ENCODE data around the gene FNDC3B.
"Not testable (repeated sequence)": the region's sequence is repeated elsewhere in the genome, so short reads cannot be mapped to it uniquely, and the experiment has no call there.

Gene FNDC3B

GRCh38 chr3:172225215-172225707, 185.9 kb downstream of the FNDC3B start:
- Mint-ChIP-seq H3K4me3 (no peak overlapping the region), H3K27ac (no peak overlapping the region), H3K27me3 (no peaks in the 10 kb centered on the region), H3K36me3 (peaks cover 32% of the 10 kb centered on the region), H3K9me3 (ENCODE audit: low read depth) (no peaks in the 10 kb centered on the region), H3K4me1 (ENCODE audit: low read depth) (peaks cover under 1% of the 10 kb centered on the region)

DNA sequence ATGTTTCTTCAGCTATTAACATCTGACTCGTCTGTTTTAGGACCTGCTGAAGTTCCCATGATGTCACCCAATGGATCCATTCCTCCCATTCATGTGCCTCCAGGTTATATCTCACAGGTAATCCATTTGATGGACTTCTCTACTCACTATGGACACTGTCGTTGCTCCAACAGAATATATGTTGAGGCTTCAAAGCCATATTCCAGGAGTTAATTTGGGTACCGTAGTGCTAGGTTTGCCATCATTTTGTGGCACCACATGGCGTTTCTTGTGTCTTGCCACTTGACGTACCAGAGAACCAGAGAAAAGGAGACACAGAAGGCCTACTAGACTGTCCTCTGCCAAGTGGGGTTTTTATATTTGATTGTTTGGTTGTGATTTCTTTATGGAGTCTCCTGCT, 187.5 kb downstream of the FNDC3B start:
- Mint-ChIP-seq H3K9me3 (ENCODE audit: low read depth) (no peaks in the 10 kb centered on the region), H3K27me3 (no peaks in the 10 kb centered on the region), H3K4me3 (no peak overlapping the region), H3K36me3 (peaks cover 41% of the 10 kb centered on the region), H3K27ac (no peak overlapping the region), H3K4me1 (ENCODE audit: low read depth) (no peaks in the 10 kb centered on the region)

DNA sequence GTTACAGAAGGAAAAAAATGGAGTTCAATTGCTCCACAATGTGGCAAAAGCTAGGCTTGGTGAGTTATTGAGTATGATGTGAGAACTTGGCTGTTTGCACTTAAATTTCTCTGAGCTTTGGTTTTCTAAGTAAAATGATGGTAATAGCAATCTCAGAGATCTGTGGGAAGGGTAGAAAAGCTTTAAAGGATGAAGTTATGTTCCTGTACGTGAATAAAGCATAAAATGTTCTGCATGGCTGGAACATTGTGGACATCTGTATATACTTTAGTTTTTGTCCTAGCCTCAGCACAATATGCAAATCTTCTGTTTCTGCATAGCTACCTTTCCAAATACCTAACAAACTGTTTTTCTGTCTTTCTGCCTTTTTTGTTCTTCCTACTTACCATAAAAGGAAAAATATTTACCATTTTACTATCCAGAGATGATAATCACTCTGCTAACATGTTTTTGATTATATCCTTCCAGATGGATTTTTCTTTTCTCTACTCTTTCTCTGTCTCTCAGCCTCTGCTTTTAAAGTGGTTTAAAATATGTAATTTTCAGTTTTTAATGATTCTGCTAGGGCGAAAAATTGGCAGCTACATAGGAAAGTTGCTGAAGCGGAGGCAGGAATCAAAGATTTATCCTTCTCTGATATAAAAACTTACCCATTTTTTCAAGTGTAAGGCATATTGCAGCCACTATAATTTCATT, 188.1 kb downstream of the FNDC3B start:
- Mint-ChIP-seq H3K4me1 (ENCODE audit: low read depth) (no peaks in the 10 kb centered on the region), H3K27ac (no peak overlapping the region), H3K4me3 (no peak overlapping the region), H3K27me3 (no peaks in the 10 kb centered on the region), H3K9me3 (ENCODE audit: low read depth) (no peaks in the 10 kb centered on the region), H3K36me3 (peaks cover 41% of the 10 kb centered on the region)

GRCh38 chr3:172228036-172228415, 188.6 kb downstream of the FNDC3B start:
- no peak overlapping the region for H3K27ac Mint-ChIP-seq
- H3K27me3 Mint-ChIP-seq, result no peaks in the 10 kb centered on the region
- H3K9me3 Mint-ChIP-seq (ENCODE audit: low read depth), result no peaks in the 10 kb centered on the region
- H3K4me3 Mint-ChIP-seq, result no peak overlapping the region
- H3K4me1 Mint-ChIP-seq (ENCODE audit: low read depth), result no peaks in the 10 kb centered on the region
- H3K36me3 Mint-ChIP-seq, result peaks cover 41% of the 10 kb centered on the region

DNA sequence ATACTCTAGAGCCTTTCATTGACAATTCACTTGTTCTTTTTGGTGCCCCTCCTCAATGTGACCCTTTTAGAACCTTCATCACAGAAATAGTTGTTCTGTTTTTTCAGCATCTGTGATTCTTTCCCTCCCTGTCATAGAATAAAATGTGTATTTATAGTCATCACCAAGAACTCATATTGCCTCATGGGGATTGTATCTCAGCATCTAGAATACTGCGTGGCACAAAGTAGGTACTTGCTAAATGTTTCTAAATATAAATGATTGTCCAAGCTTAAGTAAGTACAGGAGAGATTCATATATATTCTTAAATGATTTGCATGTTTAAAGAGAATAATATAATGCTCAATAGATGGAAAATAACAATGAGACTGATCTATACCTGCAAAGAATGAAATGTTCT, 190.1 kb downstream of the FNDC3B start:
- Mint-ChIP-seq H3K9me3 (ENCODE audit: low read depth) (no peaks in the 10 kb centered on the region), H3K36me3 (peaks cover 41% of the 10 kb centered on the region), H3K4me3 (no peak overlapping the region), H3K4me1 (ENCODE audit: low read depth) (no peaks in the 10 kb centered on the region), H3K27ac (no peak overlapping the region), H3K27me3 (no peaks in the 10 kb centered on the region)

DNA sequence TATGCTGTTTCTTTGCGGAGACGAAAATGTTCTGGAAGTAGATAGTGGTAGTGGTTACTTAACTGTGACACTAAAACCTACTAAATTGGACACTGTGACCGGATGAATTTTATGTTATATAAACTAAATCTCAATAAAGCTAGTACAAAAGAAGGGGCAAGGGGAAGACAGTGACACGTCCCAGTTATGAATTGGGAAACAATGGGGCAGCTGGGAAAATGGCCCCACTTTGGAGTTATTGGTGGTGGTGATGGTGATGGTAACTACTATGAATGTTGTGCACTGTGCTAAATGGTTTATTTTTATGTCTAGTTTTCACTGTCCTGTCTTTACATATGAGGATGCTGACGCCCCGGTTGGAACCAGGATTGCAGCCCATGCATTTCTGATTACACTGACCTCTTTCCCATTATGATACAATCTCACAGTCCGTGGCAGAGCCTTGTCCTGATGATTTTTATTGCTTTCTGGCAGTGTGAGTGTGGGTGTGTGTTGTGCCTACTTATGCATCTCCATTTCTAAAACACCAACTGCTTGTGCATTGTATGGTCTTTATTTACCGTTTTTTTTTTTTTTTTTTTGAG, 192.0 kb downstream of the FNDC3B start:
- Mint-ChIP-seq H3K36me3 (peaks cover 35% of the 10 kb centered on the region), H3K4me3 (no peak overlapping the region), H3K27ac (no peak overlapping the region), H3K9me3 (ENCODE audit: low read depth) (no peaks in the 10 kb centered on the region), H3K4me1 (ENCODE audit: low read depth) (no peaks in the 10 kb centered on the region), H3K27me3 (no peaks in the 10 kb centered on the region)

DNA sequence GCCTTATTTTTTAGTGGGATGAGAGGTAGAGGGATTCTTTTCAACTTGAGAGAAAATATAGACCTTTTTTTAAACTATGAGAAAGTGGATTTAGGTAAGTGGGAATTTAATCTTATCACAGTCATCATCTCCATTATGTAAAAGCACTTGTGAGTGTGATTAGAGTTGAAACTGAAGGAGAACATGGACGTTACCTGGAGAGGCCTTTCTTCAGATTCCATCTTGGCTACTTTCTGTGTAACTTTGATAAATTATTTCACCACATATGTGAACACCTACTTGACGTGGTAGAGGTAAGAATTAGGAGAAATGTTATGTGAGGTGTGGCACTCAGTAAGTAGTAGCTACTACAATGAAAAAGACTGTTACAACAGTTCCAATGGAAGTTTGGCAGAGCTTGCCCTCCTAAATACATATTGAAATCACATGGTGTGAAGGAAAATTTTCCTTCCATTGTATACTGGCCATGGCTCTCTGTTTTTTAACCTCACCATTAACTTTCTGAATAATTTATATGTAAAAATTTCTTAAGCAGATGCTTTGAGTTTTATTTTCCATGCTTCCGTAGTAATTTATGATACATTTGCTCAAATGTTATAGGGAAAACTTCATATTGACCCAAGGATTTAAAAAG, 193.3 kb downstream of the FNDC3B start:
- H3K4me1 Mint-ChIP-seq (ENCODE audit: low read depth), result no peaks in the 10 kb centered on the region
- H3K36me3 Mint-ChIP-seq, result peaks cover 26% of the 10 kb centered on the region
- no peaks in the 10 kb centered on the region for H3K9me3 Mint-ChIP-seq (ENCODE audit: low read depth)
- no peaks in the 10 kb centered on the region for H3K27me3 Mint-ChIP-seq
- H3K4me3 Mint-ChIP-seq, result no peak overlapping the region
- no peak overlapping the region for H3K27ac Mint-ChIP-seq

DNA sequence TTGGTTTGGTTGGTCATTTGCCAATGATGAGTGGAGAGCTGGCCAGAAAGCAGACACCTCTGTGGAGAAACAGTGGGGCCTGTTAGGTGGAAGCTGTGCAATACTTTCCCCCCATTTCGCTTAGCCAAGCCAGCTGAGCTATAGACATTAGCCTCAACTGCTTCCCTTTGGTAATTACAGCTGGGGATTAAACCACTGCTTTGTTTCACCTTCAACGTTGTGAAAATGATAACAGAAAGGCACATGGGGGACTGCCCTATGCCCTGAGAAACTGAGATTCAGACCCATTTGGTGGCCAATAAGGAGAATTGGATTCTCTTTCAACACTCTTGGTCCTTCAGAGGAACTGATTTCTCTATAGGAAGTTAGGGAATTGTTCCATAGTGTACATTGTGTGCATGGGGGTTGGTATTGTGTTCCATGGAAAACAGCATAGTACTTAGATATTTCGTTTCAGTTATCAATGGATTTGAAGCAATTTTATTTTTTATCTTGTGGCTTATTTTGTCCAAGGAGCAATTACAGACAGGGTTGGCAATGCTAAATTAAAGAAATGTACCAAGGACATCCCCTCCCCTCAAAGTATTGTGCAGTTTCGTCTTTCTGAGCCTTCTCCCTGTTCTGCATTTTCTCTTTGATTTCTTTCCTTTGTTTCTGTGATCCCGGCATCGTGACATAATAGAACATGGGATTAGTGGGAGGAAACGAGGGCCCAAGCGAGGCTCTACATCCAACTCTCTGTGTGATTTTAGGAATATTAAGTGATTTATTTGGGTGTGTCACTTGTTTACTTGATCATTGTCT, 194.3 kb downstream of the FNDC3B start:
- Mint-ChIP-seq H3K27ac (no peak overlapping the region), H3K4me3 (no peak overlapping the region), H3K27me3 (no peaks in the 10 kb centered on the region), H3K4me1 (ENCODE audit: low read depth) (peaks cover 3% of the 10 kb centered on the region), H3K9me3 (ENCODE audit: low read depth) (no peaks in the 10 kb centered on the region), H3K36me3 (peaks cover 23% of the 10 kb centered on the region)

GRCh38 chr3:172235698-172236097, 196.3 kb downstream of the FNDC3B start:
- Mint-ChIP-seq H3K36me3 (peaks cover 17% of the 10 kb centered on the region), H3K4me1 (ENCODE audit: low read depth) (peaks cover 3% of the 10 kb centered on the region), H3K27ac (no peak overlapping the region), H3K4me3 (no peak overlapping the region), H3K9me3 (ENCODE audit: low read depth) (peaks cover under 1% of the 10 kb centered on the region), H3K27me3 (no peaks in the 10 kb centered on the region)

DNA sequence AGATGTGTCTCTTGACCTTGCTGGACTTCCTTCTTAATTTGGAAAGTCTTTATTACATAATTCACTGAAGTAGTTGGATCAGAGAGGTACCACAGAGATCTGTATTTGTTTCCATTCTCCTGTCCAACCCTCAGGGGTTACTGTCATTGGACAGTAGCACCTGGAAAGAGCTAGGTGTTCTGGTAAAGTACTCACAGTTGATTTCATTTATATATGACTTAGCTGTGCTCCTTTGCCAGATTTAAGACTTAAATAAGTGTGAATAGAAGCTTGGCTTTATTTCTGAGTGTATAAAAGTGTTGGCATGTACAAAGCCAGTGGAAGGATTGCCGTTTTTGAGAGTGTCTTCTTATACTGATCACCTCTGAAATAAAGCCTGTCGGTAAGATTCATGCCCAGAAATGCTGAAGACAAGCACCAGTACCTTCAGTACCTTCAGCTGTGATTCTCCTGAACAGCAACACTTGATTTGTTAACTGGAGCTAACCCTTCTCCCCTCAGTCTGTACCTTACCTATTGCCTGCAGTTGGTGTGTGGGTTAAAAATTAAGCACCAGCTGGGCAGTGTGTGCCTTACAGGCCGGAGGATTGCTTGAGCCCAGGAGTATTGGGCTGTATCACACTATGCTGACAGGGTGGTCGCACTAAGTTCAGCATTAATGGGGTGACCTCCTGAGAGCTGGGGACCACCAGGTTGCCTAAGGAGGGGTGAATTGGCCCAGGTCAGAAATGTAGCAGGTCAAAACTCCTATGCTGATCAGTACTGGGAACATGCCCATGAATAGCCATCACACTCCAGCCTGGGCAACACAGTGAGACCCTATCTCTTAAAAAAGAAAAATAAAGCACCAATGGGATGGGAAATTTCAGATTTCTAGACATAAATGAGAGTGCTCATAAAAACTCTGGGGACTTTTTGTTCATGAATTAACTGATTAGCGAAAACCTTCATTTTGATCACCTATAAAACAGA, 197.7 kb downstream of the FNDC3B start:
- Mint-ChIP-seq H3K4me1 (ENCODE audit: low read depth) (peaks cover 3% of the 10 kb centered on the region), H3K9me3 (ENCODE audit: low read depth) (peaks cover 12% of the 10 kb centered on the region), H3K36me3 (peaks cover 22% of the 10 kb centered on the region), H3K4me3 (no peak overlapping the region), H3K27me3 (no peaks in the 10 kb centered on the region), H3K27ac (no peak overlapping the region)

DNA sequence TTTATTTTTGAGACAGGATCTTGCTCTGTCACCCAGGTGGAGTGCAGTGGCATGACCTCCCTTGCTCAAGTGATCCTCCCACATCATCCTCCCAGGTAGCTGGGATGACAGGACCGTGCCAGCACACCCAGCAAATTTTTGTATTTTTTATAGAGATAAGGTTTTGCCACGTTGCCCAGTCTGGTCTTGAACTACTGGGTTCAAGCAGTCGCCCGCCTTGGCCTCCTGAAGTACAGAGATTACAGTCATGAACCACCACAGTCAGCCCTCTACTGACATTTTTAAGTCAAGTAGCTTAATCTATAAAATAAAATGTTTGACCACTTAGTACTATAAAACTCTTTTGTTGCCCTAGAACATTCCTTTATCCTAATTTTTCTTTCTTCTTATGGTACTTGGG, 198.8 kb downstream of the FNDC3B start:
- Mint-ChIP-seq H3K4me1 (ENCODE audit: low read depth) (peaks cover 6% of the 10 kb centered on the region), H3K9me3 (ENCODE audit: low read depth) (peaks cover 17% of the 10 kb centered on the region), H3K27me3 (no peaks in the 10 kb centered on the region), H3K4me3 (no peak overlapping the region), H3K27ac (no peak overlapping the region), H3K36me3 (peaks cover 29% of the 10 kb centered on the region)

DNA sequence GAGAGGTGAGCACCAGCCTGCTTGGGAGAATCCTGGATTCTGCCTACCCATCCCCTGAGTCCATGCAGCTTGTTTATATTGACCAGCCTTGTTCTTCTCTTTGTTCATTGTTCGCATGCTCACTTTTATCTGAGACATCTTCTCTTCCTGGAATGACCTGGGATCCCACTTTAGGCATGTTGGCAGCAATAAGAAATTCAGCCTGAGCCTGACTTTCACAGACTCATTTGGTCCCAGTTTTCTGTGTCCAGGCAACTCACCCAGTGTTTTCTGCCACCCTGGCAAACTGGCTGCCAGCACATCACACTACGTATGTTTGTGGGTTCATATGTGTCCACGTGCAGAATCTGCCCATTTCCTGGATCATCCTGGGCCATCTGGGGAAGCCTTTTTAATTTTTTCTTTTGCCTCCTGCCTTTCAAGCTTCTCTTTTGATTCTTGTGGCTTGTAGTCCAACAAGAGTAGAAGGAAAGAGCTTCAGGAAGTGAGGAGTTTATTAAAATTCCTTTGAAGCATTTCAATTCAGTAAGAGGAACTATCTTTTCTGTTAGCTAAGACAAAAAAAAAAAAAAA, 199.9 kb downstream of the FNDC3B start:
- Mint-ChIP-seq H3K36me3 (peaks cover 32% of the 10 kb centered on the region), H3K4me1 (ENCODE audit: low read depth) (peaks cover 16% of the 10 kb centered on the region), H3K27ac (no peak overlapping the region), H3K4me3 (no peak overlapping the region), H3K9me3 (ENCODE audit: low read depth) (peaks cover 17% of the 10 kb centered on the region), H3K27me3 (no peaks in the 10 kb centered on the region)

DNA sequence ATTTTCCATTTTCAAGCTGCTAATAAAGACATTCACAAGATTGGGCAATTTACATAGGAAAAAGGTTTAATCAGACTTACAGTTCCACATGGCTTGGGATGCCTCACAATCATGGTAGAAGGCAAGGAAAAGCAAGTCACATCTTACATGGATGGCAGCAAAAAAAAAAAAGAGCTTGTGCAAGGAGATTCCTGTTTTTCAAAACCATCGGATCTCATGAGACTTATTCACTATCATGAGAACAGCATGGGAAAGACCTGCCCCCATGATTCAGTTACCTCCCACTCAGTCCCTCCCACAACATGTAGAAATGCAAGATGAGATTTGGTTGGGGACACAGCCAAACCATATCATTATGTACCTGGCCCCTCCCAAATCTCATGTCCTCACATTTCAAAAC, 202.0 kb downstream of the FNDC3B start:
- Mint-ChIP-seq H3K4me1 (ENCODE audit: low read depth) (peaks cover 19% of the 10 kb centered on the region), H3K36me3 (peaks cover 35% of the 10 kb centered on the region), H3K4me3 (no peak overlapping the region), H3K27ac (no peak overlapping the region), H3K9me3 (ENCODE audit: low read depth) (peaks cover 17% of the 10 kb centered on the region), H3K27me3 (no peaks in the 10 kb centered on the region)

GRCh38 chr3:172242471-172242870, 203.1 kb downstream of the FNDC3B start:
- Mint-ChIP-seq H3K36me3 (peaks cover 40% of the 10 kb centered on the region), H3K4me1 (ENCODE audit: low read depth) (peaks cover 19% of the 10 kb centered on the region), H3K9me3 (ENCODE audit: low read depth) (peaks cover 17% of the 10 kb centered on the region)
- not testable (repeated sequence) for H3K27ac Mint-ChIP-seq, H3K4me3 Mint-ChIP-seq, H3K27me3 Mint-ChIP-seq
